Keratinocyte (primary cell): Measurements from ENCODE around the gene BLOC1S2. TPM values are rescaled to one million over a fixed set of nuclear protein-coding genes. Genes with fewer than 3 reads are reported as not detected.

Experiments
- DNase-seq: peaks from one replicate; pipeline ENCODE4 v3.0.0-alpha.2; 2011; ENCODE audit warnings: low read depth, missing footprints, low spot score
- FAIRE-seq: peaks from 2 replicates; lab custom pipeline; 2011; peaks lifted over from hg19 to GRCh38; lab: Jason Lieb, UNC
- H2AFZ ChIP-seq: 2 replicates; pipeline ENCODE4 v1.6.0; 2012; ENCODE audit warnings: low read length, control low read depth, inconsistent platforms; ENCODE audit not compliant: control insufficient read depth
- H3K27ac ChIP-seq: 2 replicates; pipeline ENCODE4 v1.5.1; 2011; ENCODE audit warnings: low read length; ENCODE audit not compliant: control insufficient read depth, insufficient read depth
- H3K27me3 ChIP-seq: 3 replicates; pipeline ENCODE4 v1.6.0; 2011; ENCODE audit warnings: low read length; ENCODE audit not compliant: control insufficient read depth, insufficient read depth; ENCODE audit errors: extremely low read depth
- H3K36me3 ChIP-seq, 2 experiments: 2 replicates in 1 of 2; 3 replicates in 1 of 2; pipeline ENCODE4 v1.5.1; 2011; ENCODE audit warnings: low read length in 2 of 2, mild to moderate bottlenecking in 1 of 2; ENCODE audit not compliant: control insufficient read depth in 2 of 2, insufficient read depth in 2 of 2; ENCODE audit errors: extremely low read depth in 1 of 2
- H3K4me1 ChIP-seq: 3 replicates; pipeline ENCODE4 v1.5.1; 2011; ENCODE audit warnings: low read length; ENCODE audit not compliant: control insufficient read depth, insufficient read depth; ENCODE audit errors: extremely low read depth
- H3K4me2 ChIP-seq: 3 replicates; pipeline ENCODE4 v1.6.0; 2011; ENCODE audit warnings: low read depth, low read length; ENCODE audit not compliant: control insufficient read depth, insufficient read depth; ENCODE audit errors: extremely low read depth
- H3K4me3 ChIP-seq, 3 experiments: fragments of 200-600 bp in 1 of 3; sonication (generic) in 1 of 3; 2 replicates in 2 of 3; 3 replicates in 1 of 3; pipeline ENCODE4 v1.5.1; 2011 to 2016; ENCODE audit warnings: low read length in 3 of 3, mild to moderate bottlenecking in 3 of 3, control low read depth in 2 of 3, inconsistent platforms in 1 of 3, low read depth in 1 of 3, mixed read lengths in 1 of 3, mixed run types in 1 of 3, moderate library complexity in 1 of 3; ENCODE audit not compliant: control insufficient read depth in 2 of 3, insufficient read depth in 2 of 3; ENCODE audit errors: extremely low read depth in 1 of 3
- H3K79me2 ChIP-seq: 2 replicates; pipeline ENCODE4 v1.6.0; 2012; ENCODE audit warnings: low read length; ENCODE audit not compliant: control insufficient read depth, insufficient read depth
- H3K9ac ChIP-seq: 3 replicates; pipeline ENCODE4 v1.6.0; 2011; ENCODE audit warnings: low read length; ENCODE audit not compliant: control insufficient read depth, insufficient read depth; ENCODE audit errors: extremely low read depth
- H3K9me1 ChIP-seq: 3 replicates; pipeline ENCODE4 v1.6.0; 2011; ENCODE audit warnings: low read length; ENCODE audit not compliant: control insufficient read depth, insufficient read depth; ENCODE audit errors: extremely low read depth
- H3K9me3 ChIP-seq: 2 replicates; pipeline ENCODE4 v1.5.1; 2012; ENCODE audit warnings: low read depth, low read length; ENCODE audit not compliant: control insufficient read depth
- H4K20me1 ChIP-seq: 3 replicates; pipeline ENCODE4 v1.6.0; 2011; ENCODE audit warnings: low read length; ENCODE audit not compliant: control insufficient read depth, insufficient read depth; ENCODE audit errors: extremely low read depth
- CTCF ChIP-seq, 3 experiments: IDR thresholded peaks in 1 of 3; conservative IDR thresholded peaks in 1 of 3; optimal IDR thresholded peaks in 1 of 3; 2 replicates in 2 of 3; 3 replicates in 1 of 3; pipeline versions ENCODE3 to v1.5.1; 2011; ENCODE audit warnings: low read length in 3 of 3, mild to moderate bottlenecking in 3 of 3, moderate library complexity in 2 of 3, control low read depth in 1 of 3, inconsistent platforms in 1 of 3; ENCODE audit not compliant: insufficient read depth in 2 of 3; ENCODE audit errors: extremely low read depth in 1 of 3
- EZH2 ChIP-seq: IDR thresholded peaks from one replicate; pipeline ENCODE4 v1.6.1; 2012; ENCODE audit warnings: inconsistent platforms, mild to moderate bottlenecking, low read length, moderate library complexity
- dilution Hi-C: fragments of 300-500 bp; cut with MboI; formaldehyde crosslinking; loops from one replicate; pipeline ENCODE4 v1.7.0; 2020; ENCODE audit warnings: low sequenced_read_pairs; ENCODE audit not compliant: extremely low pct_ligation_motif_present
- polyA plus RNA-seq, 5 experiments: library from polyadenylated mRNA; depleted of rRNA in 3 of 5; stranded (reverse) in 3 of 5; stranded (forward) in 1 of 5; unstranded in 1 of 5; fragments of >200 nt; gene quantifications; 1 replicate in 1 of 5; 2 replicates in 3 of 5; 3 replicates in 1 of 5; pipeline versions ENCODE4 v1.2.1 to v1.2.3, GENCODE V29; 2011 to 2012; ENCODE audit warnings: missing spikeins in 2 of 5, low read depth in 1 of 5, low replicate concordance in 1 of 5

Gene BLOC1S2
- polyA plus RNA-seq, 1 donor (not counting 4 experiments of a cell fraction or from before 2014, with no cell fraction given): 74.1 TPM

- DNase-seq (no peak), FAIRE-seq (peak; percentile 62)
- Histone ChIP-seq H3K36me3 (no peaks in the 10 kb centered on the region), H3K4me3 (peak within 1 kb of the TSS; percentile 80 to 99 (median 90)), H3K9me3 (no peaks in the 10 kb centered on the region), H4K20me1 (no peaks in the 10 kb centered on the region), H3K4me2 (peak within 1 kb of the TSS; percentile 82), H3K27ac (peak within 1 kb of the TSS; percentile 87), H3K79me2 (peaks cover 27% of the 10 kb centered on the region), H3K27me3 (no peaks in the 10 kb centered on the region), H3K4me1 (peaks cover 5% of the 10 kb centered on the region), H2AFZ (peak within 1 kb of the TSS; percentile 99), H3K9me1 (no peaks in the 10 kb centered on the region), H3K9ac (peak within 1 kb of the TSS; percentile 99)
- dilution Hi-C loops: no loop called here
- TF ChIP-seq EZH2: no peak
- no peak for TF ChIP-seq CTCF (optimal IDR thresholded peaks at IDR 0.05 in 1 of 3, IDR thresholded peaks at IDR 0.05 in 1 of 3, conservative IDR thresholded peaks at IDR 0.05 in 1 of 3; ENCODE audit: extremely low read depth in 1 of 3, insufficient read depth in 2 of 3, low read length in 3 of 3)
Measured at GRCh38 chr10:100267239-100268104, 19.0 kb downstream of the BLOC1S2 start, which contains the start of gene CWF19L1. Gene CWF19L1 (minus strand): TSS chr10:100267638. CDS start chr10:100267593, 45 bp downstream.

- dilution Hi-C loops: no loop called here
- DNase-seq (no peak), FAIRE-seq (no peak)
- Histone ChIP-seq H4K20me1 (no peaks in the 10 kb centered on the region), H3K9me3 (no peaks in the 10 kb centered on the region), H3K27me3 (no peaks in the 10 kb centered on the region), H3K36me3 (no peaks in the 10 kb centered on the region), H3K9ac (no peak overlapping the region), H3K9me1 (no peaks in the 10 kb centered on the region), H3K4me1 (peaks cover 5% of the 10 kb centered on the region), H2AFZ (no peak overlapping the region), H3K4me3 (peak overlapping the region in 2 of 3 experiments; percentile 80 to 99), H3K27ac (no peak overlapping the region), H3K79me2 (peaks cover 31% of the 10 kb centered on the region), H3K4me2 (peak overlapping the region; percentile 69)
- TF ChIP-seq CTCF (optimal IDR thresholded peaks at IDR 0.05 in 1 of 3, IDR thresholded peaks at IDR 0.05 in 1 of 3, conservative IDR thresholded peaks at IDR 0.05 in 1 of 3; ENCODE audit: extremely low read depth in 1 of 3, insufficient read depth in 2 of 3, low read length in 3 of 3): no peak
- no peak for TF ChIP-seq EZH2
Measured at GRCh38 chr10:100265821-100266485, 20.5 kb downstream of the BLOC1S2 start.
